Esophagus squamous epithelium (tissue), 5 donors: Measurements from ENCODE around the gene ZNF341. TPM values are rescaled to one million over a fixed set of nuclear protein-coding genes. Genes with fewer than 3 reads are reported as not detected.

Experiments
- DNase-seq: peaks from one replicate; lab custom pipeline; 2025; lab: John Stamatoyannopoulos, UW
- H3K27ac ChIP-seq, 4 donors: fragments of 200-600 bp; sonication (generic); one replicate each; pipeline ENCODE4 v1.5.1; 2016 to 2019; ENCODE audit warnings: mild to moderate bottlenecking in 1 of 4
- H3K27me3 ChIP-seq, 4 donors: fragments of 200-600 bp; sonication (generic); 1 replicate in 3 of 4; 2 replicates in 1 of 4; pipeline versions ENCODE4 v1.5.1 to v1.6.0; 2017 to 2021; ENCODE audit warnings: antibody characterized with exemption in 1 of 4
- H3K36me3 ChIP-seq, 3 donors: fragments of 200-600 bp; sonication (generic); one replicate each; pipeline ENCODE4 v1.5.1; 2016 to 2019
- H3K4me1 ChIP-seq, 3 donors: fragments of 200-600 bp; sonication (generic); one replicate each; pipeline ENCODE4 v1.5.1; 2017 to 2019
- H3K4me3 ChIP-seq, 4 donors: fragments of 200-600 bp; sonication (generic); 1 replicate in 3 of 4; 2 replicates in 1 of 4; pipeline ENCODE4 v1.5.1; 2016 to 2019; ENCODE audit warnings: mild to moderate bottlenecking in 2 of 4, moderate library complexity in 1 of 4
- H3K9me3 ChIP-seq, 3 donors: fragments of 200-600 bp; sonication (generic); one replicate each; pipeline ENCODE4 v1.5.1; 2016 to 2019
- CTCF ChIP-seq, 6 experiments: fragments of 450-650 bp in 4 of 6; fragments of 200-600 bp in 2 of 6; sonication (generic) in 2 of 6; IDR thresholded peaks; one replicate each; pipeline ENCODE4 v1.5.1; 2016 to 2019; ENCODE audit warnings: antibody characterized with exemption in 6 of 6, mild to moderate bottlenecking in 4 of 6, moderate library complexity in 4 of 6
- POLR2A ChIP-seq, 4 donors: fragments of 450-650 bp; IDR thresholded peaks; one replicate each; pipeline ENCODE4 v1.6.1; 2017; ENCODE audit warnings: antibody characterized with exemption in 4 of 4, mild to moderate bottlenecking in 4 of 4, moderate library complexity in 3 of 4
- WGBS, 2 donors: methylation state at CpG; one replicate each; pipeline ENCODE4 v1.1.5; 2018; 5-methylcytosine and 5-hydroxymethylcytosine counted together
- intact Hi-C: fragments of 100-400 bp; cut with DNase I; formaldehyde crosslinking; loops from one replicate; pipeline ENCODE4 v1.15.0; 2022
- total RNA-seq, 4 donors: library from RNA; depleted of rRNA; stranded (reverse); fragments of >200 nt; gene quantifications; one replicate each; pipeline ENCODE4 v1.1.0, GENCODE V29; 2016
- donor health status: DM: yes; HTN: yes; CAD: no.

The ZNF341 gene
- total RNA-seq, 4 donors from 2014 or later: 1.7 to 4.0 (median 3.2) TPM

- intact Hi-C loops: no loop called here
- no peak for DNase-seq
- Histone ChIP-seq H3K36me3 (peaks cover 0 to 17% (median 0%) of the 10 kb centered on the region in 3 donors), H3K27me3 (no peaks in the 10 kb centered on the region), H3K27ac (peak overlapping the region; percentile 27 to 59 (median 56)), H3K4me3 (no peak overlapping the region), H3K4me1 (peaks cover 9 to 91% (median 59%) of the 10 kb centered on the region in 3 donors), H3K9me3 (no peaks in the 10 kb centered on the region)
- 59 to 78% methylated on average over 3 of the region's 3 CpGs for WGBS, 2 donors
- TF ChIP-seq CTCF (IDR thresholded peaks at IDR 0.05) (no peak), POLR2A (IDR thresholded peaks at IDR 0.05) (no peak)
These were observed 97.8 kb downstream of the ZNF341 start for GRCh38 chr20:33829636-33830035.

DNA sequence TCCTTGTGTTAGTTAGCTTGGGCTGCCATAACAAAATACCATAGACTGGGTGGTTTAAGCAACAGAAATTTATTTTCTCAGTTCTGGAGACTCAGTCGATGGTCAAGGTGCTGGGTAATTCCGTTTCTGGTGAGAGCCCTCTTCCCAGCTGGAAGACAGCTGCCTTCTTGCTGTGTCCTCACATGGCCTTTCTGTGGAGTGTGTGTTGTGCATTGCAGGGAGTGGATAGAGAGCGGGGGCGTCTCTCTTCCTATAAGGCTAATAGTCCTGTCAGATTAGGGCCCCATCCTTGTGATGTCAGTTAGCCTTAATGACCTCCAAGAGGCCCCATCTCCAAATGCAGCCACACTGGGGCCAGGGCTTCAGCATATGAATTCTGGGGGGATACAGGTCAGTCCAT, 98.6 kb downstream of the ZNF341 start:
- peaks cover 9 to 85% (median 59%) of the 10 kb centered on the region in 3 donors for H3K4me1 ChIP-seq
- H3K4me3 ChIP-seq: no peak overlapping the region
- intact Hi-C loops: no loop called here
- no peaks in the 10 kb centered on the region for H3K27me3 ChIP-seq
- no peaks in the 10 kb centered on the region for H3K9me3 ChIP-seq
- peak overlapping the region; percentile 27 to 59 (median 56) for H3K27ac ChIP-seq
- no peak for DNase-seq
- no peak for TF ChIP-seq POLR2A (IDR thresholded peaks at IDR 0.05)
- H3K36me3 ChIP-seq: peaks cover 0 to 21% (median 0%) of the 10 kb centered on the region in 3 donors
- 62 to 86% methylated on average over 4 of the region's 4 CpGs for WGBS, 2 donors

DNA sequence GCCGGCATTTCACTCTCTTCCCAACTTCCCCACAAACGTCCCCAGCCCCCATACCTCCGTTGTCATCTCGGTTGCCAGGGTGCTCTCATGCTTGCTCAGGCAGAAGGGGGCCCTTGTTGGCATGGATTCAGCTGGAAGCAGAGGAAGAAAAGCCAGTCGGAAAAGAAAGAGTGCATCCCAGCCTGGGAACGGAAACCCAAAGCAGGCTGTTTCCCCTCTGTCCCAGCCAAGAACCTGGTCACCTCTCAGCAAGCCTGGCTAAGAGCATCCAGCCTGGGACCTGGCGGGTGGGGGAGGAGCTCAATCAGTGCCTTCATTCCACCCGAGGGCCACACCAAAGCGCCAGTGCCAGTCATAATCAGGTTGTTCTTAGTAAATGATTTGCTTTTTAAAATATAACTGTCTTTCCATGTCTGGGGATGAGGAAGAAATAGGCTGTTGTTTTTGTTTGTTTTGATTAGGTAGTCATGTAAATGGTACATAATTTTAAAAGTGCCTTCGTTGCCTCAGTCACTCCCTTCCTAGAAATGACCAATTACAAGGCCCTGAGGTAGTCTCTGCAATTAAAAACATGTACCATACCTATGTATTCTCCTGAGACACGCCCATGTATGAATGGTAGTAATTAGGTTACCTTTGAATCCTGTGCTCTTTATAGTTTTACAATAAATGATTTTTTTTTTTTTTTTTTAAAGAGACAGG, 100.5 kb downstream of the ZNF341 start:
- Histone ChIP-seq H3K36me3 (peaks cover 0 to 25% (median 0%) of the 10 kb centered on the region in 3 donors), H3K4me3 (no peak overlapping the region), H3K9me3 (no peaks in the 10 kb centered on the region), H3K27ac (peak overlapping the region in 2 of 4 donors; percentile 31 to 57), H3K27me3 (no peaks in the 10 kb centered on the region), H3K4me1 (peaks cover 9 to 85% (median 60%) of the 10 kb centered on the region in 3 donors)
- TF ChIP-seq CTCF (IDR thresholded peaks at IDR 0.05) (no peak), POLR2A (IDR thresholded peaks at IDR 0.05) (no peak)
- WGBS, 2 donors: 59 to 81% methylated on average over 8 to 11 of the region's 11 CpGs
- DNase-seq: no peak
- intact Hi-C loops: no loop called here

DNA sequence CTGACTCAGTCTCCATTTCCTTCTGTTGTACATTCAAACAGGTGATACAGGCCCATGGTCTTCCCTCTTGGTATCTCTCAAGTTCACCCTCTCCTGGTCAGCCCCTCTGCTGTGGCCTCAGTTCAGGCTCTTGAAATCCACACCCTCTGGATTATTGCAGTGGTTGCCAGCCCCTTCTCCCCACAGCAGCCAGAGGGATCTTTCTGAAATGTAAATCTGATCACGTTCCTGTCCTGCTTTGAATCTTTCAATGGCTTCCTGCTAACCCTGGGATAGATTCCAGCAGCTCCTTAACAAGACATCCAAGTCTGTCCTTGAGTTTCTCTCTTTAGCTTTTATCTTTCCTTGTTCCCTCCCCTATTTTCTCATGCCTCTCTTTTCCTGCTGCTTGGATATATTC, 101.5 kb downstream of the ZNF341 start:
- Histone ChIP-seq H3K27me3 (no peaks in the 10 kb centered on the region), H3K4me1 (peaks cover 9 to 85% (median 64%) of the 10 kb centered on the region in 3 donors), H3K9me3 (no peaks in the 10 kb centered on the region), H3K27ac (no peak overlapping the region), H3K36me3 (peaks cover 0 to 25% (median 0%) of the 10 kb centered on the region in 3 donors), H3K4me3 (no peak overlapping the region)
- no peak for DNase-seq
- WGBS, 2 donors: 19 to 25% methylated on average over 1 of the region's 1 CpG
- no peak for TF ChIP-seq POLR2A (IDR thresholded peaks at IDR 0.05)
- TF ChIP-seq CTCF (IDR thresholded peaks at IDR 0.05): no peak
- intact Hi-C loops: no loop called here

GRCh38 chr20:33835615-33836172, 103.9 kb downstream of the ZNF341 start:
- H3K4me1 ChIP-seq: peaks cover 0 to 85% (median 63%) of the 10 kb centered on the region in 3 donors
- no peak overlapping the region for H3K4me3 ChIP-seq
- no peak for DNase-seq
- WGBS, 2 donors: 68 to 71% methylated on average over 9 of the region's 9 CpGs
- TF ChIP-seq POLR2A (IDR thresholded peaks at IDR 0.05) (no peak), CTCF (IDR thresholded peaks at IDR 0.05) (no peak)
- H3K9me3 ChIP-seq: no peaks in the 10 kb centered on the region
- H3K36me3 ChIP-seq: peaks cover 0 to 25% (median 0%) of the 10 kb centered on the region in 3 donors
- H3K27ac ChIP-seq: peak overlapping the region in 2 of 4 donors; percentile 8 to 27
- intact Hi-C loops: no loop called here
- no peaks in the 10 kb centered on the region for H3K27me3 ChIP-seq
